HG03342 (cell line): ENCODE data around the gene CERS5.

Source experiments
- ATAC-seq: cut with Tn5 transposase; IDR thresholded peaks from one replicate; pipeline ENCODE4 v1.9.1; 2021; ENCODE audit warnings: mild to moderate bottlenecking, moderate library complexity; ENCODE audit not compliant: unreplicated experiment

The CERS5 gene

DNA sequence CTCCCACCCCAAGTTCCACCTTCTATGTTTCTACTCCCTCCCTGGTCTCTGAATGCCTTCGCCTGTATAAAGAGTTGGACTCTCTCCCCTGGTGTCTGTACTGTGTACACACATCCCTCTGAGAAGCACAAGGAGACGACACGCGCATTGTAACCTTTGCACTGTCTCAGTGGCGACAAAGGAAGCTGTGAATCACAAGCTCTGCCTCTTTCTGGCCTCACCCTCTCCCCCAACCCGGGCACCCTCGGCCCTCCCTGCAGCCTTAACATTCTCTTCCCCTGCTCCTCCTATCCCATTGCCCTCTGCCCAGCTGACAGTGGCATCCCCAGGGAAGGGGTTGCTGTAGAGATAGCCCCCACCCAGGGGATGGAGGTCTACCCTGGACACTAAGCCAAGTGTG, 84.5 kb downstream of the CERS5 start:
- no peak for ATAC-seq

DNA sequence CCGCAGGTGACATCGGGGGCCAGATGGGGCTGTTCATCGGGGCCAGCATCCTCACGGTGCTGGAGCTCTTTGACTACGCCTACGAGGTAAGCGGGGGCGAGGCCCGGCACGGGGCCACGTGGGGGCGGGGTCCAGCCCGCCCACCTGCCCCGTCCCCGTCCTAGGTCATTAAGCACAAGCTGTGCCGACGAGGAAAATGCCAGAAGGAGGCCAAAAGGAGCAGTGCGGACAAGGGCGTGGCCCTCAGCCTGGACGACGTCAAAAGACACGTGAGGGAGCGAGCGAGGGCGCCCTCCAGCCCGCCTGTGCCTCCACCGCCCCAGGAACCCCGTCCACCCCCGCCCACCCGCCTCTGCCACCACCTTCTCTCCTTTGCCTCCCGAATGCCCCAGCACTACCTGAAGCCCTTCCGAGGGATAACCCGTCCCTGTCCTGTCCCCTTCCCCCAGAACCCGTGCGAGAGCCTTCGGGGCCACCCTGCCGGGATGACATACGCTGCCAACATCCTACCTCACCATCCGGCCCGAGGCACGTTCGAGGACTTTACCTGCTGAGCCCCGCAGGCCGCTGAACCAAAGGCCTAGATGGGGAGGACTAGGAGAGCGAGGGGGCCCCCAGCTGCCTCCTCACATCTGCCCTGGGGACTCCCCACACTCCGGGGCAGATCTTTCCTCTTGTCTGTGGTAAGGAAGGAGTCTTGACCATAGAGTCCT, 85.9 kb downstream of the CERS5 start:
- no peak for ATAC-seq

DNA sequence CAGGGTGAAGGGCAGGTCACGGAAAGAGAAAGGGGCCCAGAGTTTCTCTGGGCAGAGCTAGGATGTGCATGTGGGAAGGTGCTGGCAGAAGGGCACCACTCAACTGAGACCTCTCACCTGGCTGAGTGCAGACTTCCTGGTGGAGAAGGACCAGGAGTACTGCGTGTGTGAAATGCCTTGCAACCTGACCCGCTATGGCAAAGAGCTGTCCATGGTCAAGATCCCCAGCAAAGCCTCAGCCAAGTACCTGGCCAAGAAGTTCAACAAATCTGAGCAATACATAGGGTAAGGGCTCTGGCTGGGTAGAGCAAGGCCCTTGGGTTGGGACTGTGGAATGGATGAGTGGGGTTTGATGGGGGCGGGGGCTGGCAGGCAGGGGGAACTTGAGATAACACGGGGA, 87.4 kb downstream of the CERS5 start:
- ATAC-seq = no peak
